BLaER1 (cell line): Measurements from ENCODE around the gene METTL23.

Experiments used
- H3K27ac ChIP-seq: shearing (Covaris generic); formaldehyde crosslinking; 2 replicates; pipeline ENCODE4 v1.8.1; 2022
- H3K27me3 ChIP-seq: shearing (Covaris generic); formaldehyde crosslinking; 2 replicates; pipeline ENCODE4 v1.8.1; 2022
- H3K36me3 ChIP-seq: shearing (Covaris generic); formaldehyde crosslinking; 2 replicates; pipeline ENCODE4 v1.8.1; 2022
- H3K4me1 ChIP-seq: shearing (Covaris generic); formaldehyde crosslinking; 2 replicates; pipeline ENCODE4 v1.8.1; 2022
- H3K4me2 ChIP-seq: shearing (Covaris generic); formaldehyde crosslinking; 2 replicates; pipeline ENCODE4 v1.8.1; 2022
- H3K4me3 ChIP-seq: shearing (Covaris generic); formaldehyde crosslinking; 2 replicates; pipeline ENCODE4 v1.8.1; 2022
- H3K9ac ChIP-seq: shearing (Covaris generic); formaldehyde crosslinking; 2 replicates; pipeline ENCODE4 v1.8.1; 2022
- H3K9me3 ChIP-seq: shearing (Covaris generic); formaldehyde crosslinking; 2 replicates; pipeline ENCODE4 v1.8.1; 2022
- H4K20me1 ChIP-seq: shearing (Covaris generic); formaldehyde crosslinking; 2 replicates; pipeline ENCODE4 v1.8.1; 2022
- Cebpa-rat ChIP-seq: shearing (Covaris generic); IDR thresholded peaks from 2 replicates; pipeline ENCODE4 v1.8.1; 2022

METTL23 gene

GRCh38 chr17:76726776-76727718, at the start of gene METTL23:
Gene METTL23 (plus strand): TSS chr17:76726839. CDS start chr17:76729711, 2,872 bp downstream.
- Histone ChIP-seq H3K9me3 (no peaks in the 10 kb centered on the region), H3K4me2 (peak within 1 kb of the TSS; percentile 91), H3K4me1 (peaks cover 77% of the 10 kb centered on the region), H4K20me1 (peaks cover 51% of the 10 kb centered on the region), H3K4me3 (peak within 1 kb of the TSS; percentile 80), H3K9ac (peak within 1 kb of the TSS; percentile 99), H3K27me3 (no peaks in the 10 kb centered on the region), H3K27ac (peak within 1 kb of the TSS; percentile 100), H3K36me3 (peaks cover 59% of the 10 kb centered on the region)
- TF ChIP-seq Cebpa-rat = no peak

GRCh38 chr17:76677406-76677805, 49.2 kb upstream of the METTL23 start:
- H3K27ac ChIP-seq = peak overlapping the region; percentile 67
- H3K9me3 ChIP-seq = no peaks in the 10 kb centered on the region
- TF ChIP-seq Cebpa-rat = no peak
- H3K36me3 ChIP-seq = peaks cover 17% of the 10 kb centered on the region
- no peak overlapping the region for H3K4me3 ChIP-seq
- H3K4me1 ChIP-seq = peaks cover 71% of the 10 kb centered on the region
- peak overlapping the region; percentile 1; the same call in 1 of the 2 replicates for H3K9ac ChIP-seq
- H4K20me1 ChIP-seq = peaks cover 16% of the 10 kb centered on the region
- no peaks in the 10 kb centered on the region for H3K27me3 ChIP-seq
- H3K4me2 ChIP-seq = peak overlapping the region; percentile 83

GRCh38 chr17:76678330-76678729, 48.3 kb upstream of the METTL23 start:
- H3K9me3 ChIP-seq = no peaks in the 10 kb centered on the region
- peak overlapping the region; percentile 67 for H3K27ac ChIP-seq
- H3K27me3 ChIP-seq = no peaks in the 10 kb centered on the region
- peak overlapping the region; percentile 83 for H3K4me2 ChIP-seq
- H4K20me1 ChIP-seq = peaks cover 21% of the 10 kb centered on the region
- H3K4me3 ChIP-seq = no peak overlapping the region
- peaks cover 71% of the 10 kb centered on the region for H3K4me1 ChIP-seq
- TF ChIP-seq Cebpa-rat = no peak
- peak overlapping the region; percentile 1; the same call in 1 of the 2 replicates for H3K9ac ChIP-seq
- H3K36me3 ChIP-seq = peaks cover 17% of the 10 kb centered on the region

DNA sequence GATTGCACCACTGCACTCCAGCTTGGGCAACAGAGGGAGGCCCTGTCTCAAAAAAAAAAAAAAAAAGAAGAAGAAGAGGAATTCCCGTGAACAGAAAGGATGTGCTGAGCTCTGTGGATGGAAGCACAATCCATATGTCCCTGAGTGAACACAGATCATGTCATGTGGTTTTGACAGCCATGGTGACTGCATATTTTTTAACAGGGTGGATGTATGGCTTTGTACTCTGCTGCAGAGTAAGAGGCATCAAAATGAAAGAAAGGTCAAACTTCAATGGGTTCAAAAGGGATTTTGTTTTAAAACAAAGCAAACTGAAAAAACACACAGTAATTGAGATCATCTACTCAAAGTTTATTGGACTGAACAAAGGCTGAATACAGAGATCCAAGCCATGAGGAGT, 47.4 kb upstream of the METTL23 start:
- peak overlapping the region; percentile 83 for H3K4me2 ChIP-seq
- peak overlapping the region; percentile 31 for H3K9ac ChIP-seq

DNA sequence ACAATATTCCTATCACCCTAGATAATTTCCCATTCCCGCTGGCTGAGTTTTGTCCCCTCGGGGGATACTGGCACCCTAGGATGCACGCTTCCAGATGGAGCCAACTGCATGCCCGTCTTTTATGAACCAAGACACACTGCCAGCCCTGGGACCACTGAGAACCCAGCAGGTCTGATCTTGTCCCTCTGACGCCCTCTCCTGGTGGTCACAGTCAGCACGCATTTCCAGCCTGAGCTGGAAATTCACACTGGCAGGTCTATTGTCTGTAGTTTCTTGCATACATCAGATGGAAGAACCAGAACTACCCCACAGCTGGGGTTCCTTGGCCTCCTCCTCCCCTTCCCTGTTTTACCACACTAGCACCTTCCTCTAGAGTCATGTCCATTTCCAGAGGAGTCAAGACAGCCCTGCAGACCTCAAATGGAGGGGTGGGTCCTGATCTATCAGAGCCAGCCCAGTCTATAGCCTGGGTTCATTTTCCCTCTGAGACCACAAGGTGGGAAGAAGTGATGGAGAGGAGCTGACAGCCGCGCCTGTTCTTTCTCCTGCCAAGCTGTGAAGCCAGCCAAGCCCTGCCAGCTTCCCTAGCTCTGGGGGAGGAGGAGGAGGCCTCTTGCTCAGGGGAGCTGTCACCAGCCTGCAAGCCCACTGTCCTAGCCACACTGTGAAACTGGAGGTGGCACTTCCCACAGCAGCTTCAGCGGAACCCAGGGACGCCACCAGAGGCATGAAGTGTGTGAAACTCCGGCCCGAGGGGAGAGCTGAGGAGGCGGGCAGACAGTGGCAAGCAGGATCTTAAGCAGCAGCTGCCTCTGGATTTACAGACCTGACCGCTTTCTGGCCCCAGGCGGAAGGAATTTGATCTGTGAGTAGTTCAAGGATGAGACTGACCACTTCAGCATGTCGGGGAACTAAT, 45.2 kb upstream of the METTL23 start:
- peak overlapping the region; percentile 63 for H3K27ac ChIP-seq
- TF ChIP-seq Cebpa-rat = no peak
- H3K4me3 ChIP-seq = peak overlapping the region; percentile 22; the same call in 1 of the 2 replicates
- H3K4me1 ChIP-seq = peaks cover 93% of the 10 kb centered on the region
- H3K4me2 ChIP-seq = peak overlapping the region; percentile 90
- H4K20me1 ChIP-seq = peaks cover 32% of the 10 kb centered on the region
- H3K36me3 ChIP-seq = peaks cover 15% of the 10 kb centered on the region; the same call in 1 of the 2 replicates
- H3K27me3 ChIP-seq = no peaks in the 10 kb centered on the region
- H3K9me3 ChIP-seq = no peaks in the 10 kb centered on the region
- peak overlapping the region; percentile 49; the same call in 1 of the 2 replicates for H3K9ac ChIP-seq

More for the DNA sequence above, 47.4 kb upstream of the METTL23 start:
- Histone ChIP-seq H3K36me3 (peaks cover 12% of the 10 kb centered on the region), H3K4me1 (peaks cover 72% of the 10 kb centered on the region), H4K20me1 (peaks cover 26% of the 10 kb centered on the region), H3K27ac (peak overlapping the region; percentile 67), H3K27me3 (no peaks in the 10 kb centered on the region), H3K4me3 (no peak overlapping the region), H3K9me3 (no peaks in the 10 kb centered on the region)
- no peak for TF ChIP-seq Cebpa-rat

DNA sequence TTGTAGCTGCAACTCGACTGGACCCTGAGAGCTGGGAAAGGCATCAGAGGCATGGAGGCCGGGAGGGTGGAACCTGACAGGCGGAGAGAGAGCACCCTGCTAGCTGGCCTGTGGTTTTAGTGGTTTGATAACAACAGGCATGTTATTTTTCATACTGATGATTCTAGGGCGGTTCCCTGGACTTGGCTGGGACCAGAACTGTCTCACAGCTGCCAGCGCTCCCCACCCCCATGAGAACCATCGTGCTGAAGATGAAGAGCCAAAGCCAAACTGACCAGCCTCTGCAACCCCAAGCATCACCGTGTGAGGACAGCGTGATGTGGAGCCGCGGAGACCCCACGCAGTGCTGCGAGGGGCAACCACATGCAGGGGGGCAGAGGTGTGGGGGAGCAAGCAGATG, 44.3 kb upstream of the METTL23 start:
- Histone ChIP-seq H3K36me3 (peaks cover 15% of the 10 kb centered on the region; the same call in 1 of the 2 replicates), H3K9ac (peak overlapping the region; percentile 49), H3K4me1 (peaks cover 93% of the 10 kb centered on the region), H3K9me3 (no peaks in the 10 kb centered on the region), H4K20me1 (peaks cover 37% of the 10 kb centered on the region), H3K27ac (peak overlapping the region; percentile 63), H3K27me3 (no peaks in the 10 kb centered on the region), H3K4me2 (peak overlapping the region; percentile 90), H3K4me3 (peak overlapping the region; percentile 22)
- TF ChIP-seq Cebpa-rat = no peak

DNA sequence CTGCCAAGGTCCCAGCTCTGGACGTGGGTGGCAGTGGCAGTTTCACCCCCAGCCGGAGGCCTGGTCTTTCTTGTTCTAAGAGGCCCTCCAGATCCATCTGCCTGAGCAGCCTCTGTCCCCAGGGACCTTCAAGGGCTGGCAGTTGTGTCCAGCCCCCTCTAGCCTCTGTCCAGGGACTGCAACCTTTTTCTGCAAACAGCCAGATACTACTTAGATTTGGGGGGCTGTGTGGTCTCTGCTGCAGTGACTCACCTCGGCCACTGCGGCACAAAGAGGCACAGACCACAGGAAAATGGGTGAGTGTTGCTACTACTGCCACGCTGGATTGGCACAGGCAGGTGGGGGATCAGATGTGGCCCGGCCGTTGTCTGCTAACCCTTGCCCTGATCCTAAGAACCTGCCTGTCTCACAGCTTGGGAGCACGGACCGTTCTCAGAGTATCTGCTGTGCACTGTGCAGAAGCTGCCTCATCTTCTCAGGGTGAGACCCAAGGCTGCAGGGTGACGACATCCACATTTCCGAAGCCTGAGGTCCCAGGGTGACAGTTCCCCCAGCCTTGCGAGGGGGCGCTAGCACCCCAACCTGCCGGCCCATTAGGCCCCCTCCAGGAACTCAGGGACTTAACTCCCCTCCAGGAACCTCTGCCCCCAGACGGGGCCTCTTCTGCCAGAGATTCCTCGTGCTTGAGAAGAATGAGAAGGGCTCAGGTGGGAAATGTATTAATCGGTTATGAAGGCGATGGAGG, 43.5 kb upstream of the METTL23 start:
- TF ChIP-seq Cebpa-rat = no peak
- peak overlapping the region; percentile 49 for H3K9ac ChIP-seq
- peaks cover 16% of the 10 kb centered on the region for H3K36me3 ChIP-seq
- H3K27ac ChIP-seq = peak overlapping the region; percentile 63
- H3K4me2 ChIP-seq = peak overlapping the region; percentile 90
- H4K20me1 ChIP-seq = peaks cover 37% of the 10 kb centered on the region
- no peak overlapping the region; the same call in 1 of the 2 replicates for H3K4me3 ChIP-seq
- no peaks in the 10 kb centered on the region for H3K9me3 ChIP-seq
- peaks cover 93% of the 10 kb centered on the region for H3K4me1 ChIP-seq
- H3K27me3 ChIP-seq = no peaks in the 10 kb centered on the region

GRCh38 chr17:76683921-76684745, 42.5 kb upstream of the METTL23 start:
- H3K36me3 ChIP-seq = peaks cover 22% of the 10 kb centered on the region
- no peaks in the 10 kb centered on the region for H3K9me3 ChIP-seq
- H3K9ac ChIP-seq = 0 out of 2 replicates have a peak overlapping the region, but pooled peaks have one; percentile 11
- no peak overlapping the region for H3K4me3 ChIP-seq
- peak overlapping the region; percentile 9; the same call in 1 of the 2 replicates for H3K27ac ChIP-seq
- H3K27me3 ChIP-seq = no peaks in the 10 kb centered on the region
- no peak for TF ChIP-seq Cebpa-rat
- H3K4me2 ChIP-seq = peak overlapping the region; percentile 90
- peaks cover 33% of the 10 kb centered on the region for H4K20me1 ChIP-seq
- peaks cover 93% of the 10 kb centered on the region for H3K4me1 ChIP-seq
